K562 (cell line): Measurements from ENCODE around the gene USP22. TPM values are rescaled to one million over a fixed set of nuclear protein-coding genes. Genes with fewer than 3 reads are reported as not detected.

Experiments used
- ATAC-seq: fragments of 200-7000 bp; cut with Tn5 transposase; 3 replicates; pipeline ENCODE4 v1.9.1; 2020; ENCODE audit warnings: moderate library complexity
- BruUV-seq: library from RNA; stranded (reverse); fragments of 400-500 nt; replicated peaks from 2 replicates; lab custom pipeline; 2021; lab: Mats Ljungman, UMichigan
- CTCF ChIA-PET: fragments of 300-600 bp; formaldehyde crosslinking; extraction: SDS; loops from one replicate; lab custom pipeline; 2021; ENCODE audit warnings: low intra/inter-chr PET ratio; lab: Yijun Ruan, JAX
- POLR2A ChIA-PET: fragments of 300-600, 350-650 bp; sonication (Branson Sonifier 250); formaldehyde crosslinking; extraction: SDS; loops from one replicate; lab custom pipeline; 2021; ENCODE audit warnings: antibody characterized with exemption, inconsistent platforms; lab: Yijun Ruan, JAX
- DNase-seq, 4 experiments: peaks; one replicate each; pipeline versions ENCODE4 v3.0.0 to v3.0.0-alpha.2; 2011 to 2018; ENCODE audit warnings: low spot score in 3 of 4, mixed read lengths in 3 of 4; ENCODE audit errors: extremely low read depth in 1 of 4
- FAIRE-seq: peaks from 2 replicates; lab custom pipeline; 2011; peaks lifted over from hg19 to GRCh38; lab: Jason Lieb, UNC
- H2AFZ ChIP-seq: 2 replicates; pipeline ENCODE4 v1.6.0; 2011; ENCODE audit warnings: low read depth, low read length, control low read depth, inconsistent platforms
- H3K27ac ChIP-seq: fragments of 200-600 bp; 3 replicates; pipeline ENCODE4 v1.8.0; 2011; ENCODE audit warnings: low read depth, mild to moderate bottlenecking, control low read depth, inconsistent platforms, low read length, moderate library complexity, mixed read lengths; ENCODE audit errors: extremely low read depth
- H3K27me3 ChIP-seq, 2 experiments: fragments of 300-600 bp in 1 of 2; 2 replicates in 1 of 2; 3 replicates in 1 of 2; pipeline versions ENCODE4 v1.6.0 to v1.8.0; 2011; ENCODE audit warnings: inconsistent platforms in 2 of 2, low read length in 2 of 2, mild to moderate bottlenecking in 1 of 2, mixed read lengths in 1 of 2, moderate library complexity in 1 of 2; ENCODE audit not compliant: control insufficient read depth in 2 of 2, insufficient read depth in 2 of 2
- H3K36me3 ChIP-seq: fragments of 300-600 bp; 3 replicates; pipeline ENCODE4 v1.8.0; 2011; ENCODE audit warnings: mild to moderate bottlenecking, low read length, inconsistent platforms; ENCODE audit not compliant: control insufficient read depth, insufficient read depth
- H3K4me1 ChIP-seq, 2 experiments: fragments of 200-600 bp in 1 of 2; replicated peaks in 1 of 2; 2 replicates in 1 of 2; 3 replicates in 1 of 2; pipeline versions ENCODE4 v1.5.1 to v1.8.0; 2011; ENCODE audit warnings: inconsistent platforms in 2 of 2, low read length in 2 of 2, mild to moderate bottlenecking in 1 of 2, mixed read lengths in 1 of 2, moderate library complexity in 1 of 2; ENCODE audit not compliant: control insufficient read depth in 2 of 2, insufficient read depth in 2 of 2
- H3K4me2 ChIP-seq: 2 replicates; pipeline ENCODE4 v1.6.1; 2011; ENCODE audit warnings: low read length, control low read depth, inconsistent platforms, mixed read lengths; ENCODE audit not compliant: insufficient read depth
- H3K4me3 ChIP-seq: fragments of 200-600 bp; sonication (generic), shearing (Covaris generic); 2 replicates; pipeline ENCODE4 v1.5.1; 2016; ENCODE audit warnings: control low read depth, inconsistent platforms
- H3K79me2 ChIP-seq: fragments of 200-600 bp; 3 replicates; pipeline ENCODE4 v1.8.0; 2011; ENCODE audit warnings: low read length, inconsistent platforms; ENCODE audit not compliant: control insufficient read depth, insufficient read depth
- H3K9ac ChIP-seq, 2 experiments: 2 replicates each; pipeline versions ENCODE4 v1.6.0 to v1.6.1; 2011; ENCODE audit warnings: low read depth in 2 of 2, low read length in 2 of 2, control low read depth in 1 of 2, inconsistent platforms in 1 of 2, mild to moderate bottlenecking in 1 of 2, mixed read lengths in 1 of 2; ENCODE audit not compliant: insufficient read depth in 1 of 2
- H3K9me1 ChIP-seq: one replicate; pipeline ENCODE4 v1.6.0; 2011; ENCODE audit warnings: inconsistent platforms, mild to moderate bottlenecking, low read length, moderate library complexity; ENCODE audit not compliant: control insufficient read depth, insufficient read depth
- H3K9me3 ChIP-seq: replicated peaks from 2 replicates; pipeline ENCODE4 v1.5.1; 2011; ENCODE audit warnings: low read depth, low read length, inconsistent platforms; ENCODE audit not compliant: control insufficient read depth, insufficient read depth
- H4K20me1 ChIP-seq: replicated peaks from 2 replicates; pipeline ENCODE4 v1.6.1; 2011; ENCODE audit warnings: low read length, inconsistent platforms, mixed read lengths; ENCODE audit not compliant: control insufficient read depth, insufficient read depth
- BRF1 ChIP-seq: IDR thresholded peaks from 3 replicates; pipeline ENCODE4 v1.6.1; 2011; ENCODE audit warnings: borderline replicate concordance, mild to moderate bottlenecking; ENCODE audit not compliant: insufficient read length; ENCODE audit errors: extremely low read depth
- EGR1 ChIP-seq: fragments of 450-650 bp; conservative IDR thresholded peaks from 2 replicates; pipeline ENCODE4 v1.6.1; 2017; ENCODE audit warnings: mild to moderate bottlenecking
- FOSL1 ChIP-seq: fragments of 200-800 bp; sonication (Bioruptor generic); conservative IDR thresholded peaks from 2 replicates; pipeline ENCODE4 v1.6.1; 2016; ENCODE audit warnings: missing genetic modification characterization, missing compliant biosample characterization
- KLF6 ChIP-seq: fragments of 250-450 bp; sonication (Bioruptor Pico); IDR thresholded peaks from 2 replicates; pipeline ENCODE4 v1.4.0; 2020; ENCODE audit warnings: mild to moderate bottlenecking, moderate library complexity, borderline replicate concordance
- NFE2L1 ChIP-seq: fragments of 450-650 bp; IDR thresholded peaks from 2 replicates; pipeline ENCODE4 v1.6.1; 2016; ENCODE audit warnings: missing genetic modification characterization, low read depth, mild to moderate bottlenecking, missing compliant biosample characterization, moderate library complexity, borderline replicate concordance
- NFRKB ChIP-seq: fragments of 450-650 bp; IDR thresholded peaks from 2 replicates; pipeline ENCODE4 v1.6.1; 2016; ENCODE audit warnings: low read depth
- POLR2G ChIP-seq: fragments of 200-400 bp; formaldehyde crosslinking; IDR thresholded peaks from 2 replicates; pipeline ENCODE4 v1.6.1; 2017; ENCODE audit warnings: low read depth, mild to moderate bottlenecking, antibody characterized with exemption, low read length, moderate library complexity
- SREBF2 ChIP-seq: sonication (generic); formaldehyde crosslinking; IDR thresholded peaks from 2 replicates; pipeline ENCODE4 v1.4.0; 2020; ENCODE audit warnings: mild to moderate bottlenecking, missing genetic modification reagents
- STAG1 ChIP-seq: sonication (generic); formaldehyde crosslinking; IDR thresholded peaks from 2 replicates; pipeline ENCODE4 v1.5.0; 2020; ENCODE audit warnings: missing genetic modification reagents, borderline replicate concordance
- TARDBP ChIP-seq: fragments of 450-650 bp; IDR thresholded peaks from 2 replicates; pipeline ENCODE4 v1.6.1; 2016
- ZNF212 ChIP-seq: fragments of 450-650 bp; formaldehyde crosslinking; IDR thresholded peaks from 2 replicates; pipeline ENCODE4 v1.4.0; 2020; ENCODE audit warnings: mild to moderate bottlenecking
- ZNF24 ChIP-seq: fragments of 450-650 bp; IDR thresholded peaks from 2 replicates; pipeline ENCODE4 v1.6.1; 2016
- ZNF445 ChIP-seq: fragments of 250-450 bp; sonication (Bioruptor Pico); IDR thresholded peaks from 2 replicates; pipeline ENCODE4 v1.4.0; 2020; ENCODE audit warnings: low read depth, mild to moderate bottlenecking, moderate library complexity
- ZSCAN29 ChIP-seq: fragments of 450-650 bp; IDR thresholded peaks from 2 replicates; pipeline ENCODE4 v1.6.1; 2017
- whole genome bisulfite sequencing: fragments of 100-300 bp; shearing (Covaris generic); methylation state at CpG from one replicate; pipeline ENCODE4 v1.1.6; 2016; ENCODE audit warnings: low coverage, mixed read lengths; ENCODE audit not compliant: insufficient coverage; ENCODE audit errors: missing lambda C conversion rate; 5-methylcytosine and 5-hydroxymethylcytosine counted together
- in situ Hi-C: fragments of 300-500 bp; cut with MboI; formaldehyde crosslinking; loops from 4 replicates; pipeline ENCODE4 v1.15.0; 2018; ENCODE audit warnings: inconsistent platforms, mixed read lengths
- intact Hi-C: fragments of 100-400 bp; cut with micrococcal nuclease; formaldehyde crosslinking; loops from 2 replicates; pipeline ENCODE4 v1.14.2; 2022
- polyA plus RNA-seq, 8 experiments: library from polyadenylated mRNA; depleted of rRNA in 4 of 8; stranded (reverse) in 5 of 8; unstranded in 3 of 8; fragments of >200 nt; fragmentation: Nextera tagmentation in 2 of 8; fragmentation: Illumina TruSeq in 1 of 8; extraction: Ambion mirVana in 2 of 8; extraction: Trizol in 1 of 8; gene quantifications; 2 replicates each; pipeline versions ENCODE4 v1.2.1 to v1.2.3, GENCODE V29; 2011 to 2014; ENCODE audit warnings: inconsistent platforms in 1 of 8, missing spikeins in 1 of 8
- total RNA-seq, 7 experiments: library from RNA; depleted of rRNA in 6 of 7; stranded (reverse); fragments of >200 nt in 6 of 7; fragmentation: Illumina TruSeq in 2 of 7; extraction: Trizol in 2 of 7; gene quantifications; 2 replicates each; pipeline versions ENCODE4 v1.2.1 to v1.2.3, GENCODE V29; 2011 to 2021; ENCODE audit warnings: low replicate concordance in 1 of 7
- TF ChIP-seq, protein P1 (sequence below): fragments of 250-450 bp; sonication (Bioruptor Pico); IDR thresholded peaks from 2 replicates; pipeline ENCODE4 v1.5.0; 2020; ENCODE audit warnings: mild to moderate bottlenecking, borderline replicate concordance

USP22 gene
- total and polyA plus RNA-seq, 9 of the 15 experiments (the other 6 are each of a cell fraction or from before 2014, with no cell fraction given), result 6.5 to 113 (median 58.9) TPM

- Histone ChIP-seq H3K27ac (no peak overlapping the region), H3K9me1 (no peaks in the 10 kb centered on the region), H3K9ac (no peak overlapping the region; a peak in 1 of 4 replicates), H3K9me3 (no peaks in the 10 kb centered on the region), H3K36me3 (peaks cover 93% of the 10 kb centered on the region), H3K27me3 (no peaks in the 10 kb centered on the region), H3K4me1 (no peaks in the 10 kb centered on the region), H2AFZ (no peak overlapping the region), H3K4me2 (no peak overlapping the region), H3K4me3 (no peak overlapping the region), H4K20me1 (peaks cover 8% of the 10 kb centered on the region; the same call in 1 of the 2 replicates), H3K79me2 (peaks cover 46% of the 10 kb centered on the region)
- TF ChIP-seq POLR2G, result peak; percentile 49; the same call in 1 of the 2 replicates
- no peak for TF ChIP-seq ZSCAN29
- no peak for TF ChIP-seq BRF1
- in situ Hi-C loops, result no loop called here
- CTCF ChIA-PET, result no interaction called here
- DNase-seq (no peak), FAIRE-seq (no peak), ATAC-seq (no peak)
- BruUV-seq, result no TSS peak
- intact Hi-C loops, result no loop called here
- POLR2A ChIA-PET, result interaction anchor here (0.9 kb wide), 1 partner anchor 18 kb away, joined by 3 read pairs; no protein-coding TSS in a partner anchor
- 96% methylated on average over 9 of the region's 15 CpGs for WGBS
These were observed 25.6 kb downstream of the USP22 start for GRCh38 chr17:21017256-21017655.

DNA sequence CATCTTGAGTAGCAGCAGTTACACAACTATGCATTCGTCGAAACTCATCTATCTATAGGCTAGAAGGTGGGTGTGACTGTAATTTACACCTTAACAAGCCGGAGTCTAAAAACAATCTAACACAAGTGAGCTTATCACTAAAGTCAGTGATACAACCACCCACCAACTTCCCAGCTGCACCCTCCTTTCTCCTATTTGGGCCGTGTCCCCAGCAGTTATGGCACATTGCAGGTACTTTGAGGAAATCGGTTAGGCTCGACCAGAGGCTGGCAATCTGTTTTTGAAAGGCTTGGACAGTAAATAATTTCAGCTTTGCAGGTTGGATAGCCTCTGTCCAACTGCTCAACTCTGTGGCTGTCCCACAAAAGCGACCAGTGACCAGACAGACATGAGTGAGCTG is 26.0 kb downstream of the USP22 start:
- CTCF ChIA-PET, result no interaction called here
- H4K20me1 ChIP-seq, result peaks cover 8% of the 10 kb centered on the region; the same call in 1 of the 2 replicates
- in situ Hi-C loops (no loop called here), intact Hi-C loops (no loop called here)
- H3K9ac ChIP-seq, result no peak overlapping the region
- no peak overlapping the region for H2AFZ ChIP-seq
- no peaks in the 10 kb centered on the region for H3K4me1 ChIP-seq
- 97% methylated on average over 7 of the region's 7 CpGs for WGBS
- no peaks in the 10 kb centered on the region for H3K9me3 ChIP-seq
- no peak overlapping the region for H3K4me2 ChIP-seq
- H3K79me2 ChIP-seq, result peaks cover 48% of the 10 kb centered on the region
- BruUV-seq, result no TSS peak
- H3K4me3 ChIP-seq, result no peak overlapping the region
- DNase-seq (no peak), FAIRE-seq (no peak), ATAC-seq (no peak)
- no peaks in the 10 kb centered on the region for H3K27me3 ChIP-seq
- peaks cover 97% of the 10 kb centered on the region for H3K36me3 ChIP-seq
- H3K9me1 ChIP-seq, result no peaks in the 10 kb centered on the region
- H3K27ac ChIP-seq, result no peak overlapping the region
- POLR2A ChIA-PET, result interaction anchor here (0.9 kb wide), 1 partner anchor 17 kb away, joined by 3 read pairs; no protein-coding TSS in a partner anchor
- no peak for TF ChIP-seq ZNF212 (CRISPR knock-in tag)
- TF ChIP-seq TARDBP, result no peak
- TF ChIP-seq NFE2L1 (tag), result no peak
- TF ChIP-seq FOSL1, result no peak
- TF ChIP-seq ZNF445 (CRISPR knock-in tag), result no peak
- TF ChIP-seq SREBF2 (CRISPR knock-in tag), result no peak
- no peak for TF ChIP-seq ZNF24
- TF ChIP-seq NFRKB, result no peak
- TF ChIP-seq STAG1 (CRISPR knock-in tag), result no peak
- TF ChIP-seq, protein P1, sequence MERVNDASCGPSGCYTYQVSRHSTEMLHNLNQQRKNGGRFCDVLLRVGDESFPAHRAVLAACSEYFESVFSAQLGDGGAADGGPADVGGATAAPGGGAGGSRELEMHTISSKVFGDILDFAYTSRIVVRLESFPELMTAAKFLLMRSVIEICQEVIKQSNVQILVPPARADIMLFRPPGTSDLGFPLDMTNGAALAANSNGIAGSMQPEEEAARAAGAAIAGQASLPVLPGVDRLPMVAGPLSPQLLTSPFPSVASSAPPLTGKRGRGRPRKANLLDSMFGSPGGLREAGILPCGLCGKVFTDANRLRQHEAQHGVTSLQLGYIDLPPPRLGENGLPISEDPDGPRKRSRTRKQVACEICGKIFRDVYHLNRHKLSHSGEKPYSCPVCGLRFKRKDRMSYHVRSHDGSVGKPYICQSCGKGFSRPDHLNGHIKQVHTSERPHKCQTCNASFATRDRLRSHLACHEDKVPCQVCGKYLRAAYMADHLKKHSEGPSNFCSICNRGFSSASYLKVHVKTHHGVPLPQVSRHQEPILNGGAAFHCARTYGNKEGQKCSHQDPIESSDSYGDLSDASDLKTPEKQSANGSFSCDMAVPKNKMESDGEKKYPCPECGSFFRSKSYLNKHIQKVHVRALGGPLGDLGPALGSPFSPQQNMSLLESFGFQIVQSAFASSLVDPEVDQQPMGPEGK (CRISPR knock-in tag), result no peak
- no peak for TF ChIP-seq EGR1
- TF ChIP-seq KLF6 (CRISPR knock-in tag), result no peak
